Naive thymus-derived CD8-positive, alpha-beta T cell (primary cell): ENCODE results near the gene ANKRD40CL. TPM values are rescaled to one million over a fixed set of nuclear protein-coding genes. Genes with fewer than 3 reads are reported as not detected.
A peak's percentile ranks its signal among the peaks of the same experiment; 100 is the strongest.
"Not testable (repeated sequence)": the region's sequence is repeated elsewhere in the genome, so short reads cannot be mapped to it uniquely, and the experiment has no call there.

Experiments used
- ATAC-seq, 2 donors: fragments of 150-1000 bp; cut with Tn5 transposase in 1 of 2; sonication (Bioruptor Pico), chemical (Tn5 transposase) in 1 of 2; 1 replicate in 1 of 2; 2 replicates in 1 of 2; pipeline ENCODE4 v1.10.0; 2021; ENCODE audit warnings: mild to moderate bottlenecking in 2 of 2, moderate library complexity in 2 of 2
- POLR2A ChIA-PET: fragments of 350-600 bp; sonication (Branson Sonifier 250); formaldehyde crosslinking; loops from one replicate; lab custom pipeline; 2021; ENCODE audit warnings: antibody characterized with exemption; lab: Charles Lee
- DNase-seq, 10 donors: peaks; one replicate each; pipeline versions ENCODE4 v3.0.0 to v3.0.0-alpha.2; 2020 to 2022
- H3K27ac Mint-ChIP-seq, 10 donors: one replicate each; pipeline ENCODE4 v1.8.0; 2020 to 2022; ENCODE audit warnings: mild to moderate bottlenecking in 10 of 10, mixed read lengths in 10 of 10, moderate library complexity in 4 of 10, inconsistent platforms in 1 of 10
- H3K27me3 Mint-ChIP-seq, 5 donors: one replicate each; pipeline ENCODE4 v1.8.0; 2021 to 2022; ENCODE audit warnings: mixed read lengths in 5 of 5
- H3K36me3 Mint-ChIP-seq, 3 donors: one replicate each; pipeline ENCODE4 v1.8.0; 2020 to 2022; ENCODE audit warnings: mixed read lengths in 3 of 3, mild to moderate bottlenecking in 2 of 3, inconsistent platforms in 1 of 3
- H3K4me1 Mint-ChIP-seq, 4 donors: one replicate each; pipeline ENCODE4 v1.8.0; 2021 to 2022; ENCODE audit warnings: mixed read lengths in 4 of 4
- H3K4me3 Mint-ChIP-seq, 10 donors: one replicate each; pipeline ENCODE4 v1.8.0; 2020 to 2022; ENCODE audit warnings: mild to moderate bottlenecking in 10 of 10, mixed read lengths in 10 of 10, moderate library complexity in 6 of 10, inconsistent platforms in 1 of 10
- H3K9me3 Mint-ChIP-seq, 9 donors: one replicate each; pipeline ENCODE4 v1.8.0; 2020 to 2022; ENCODE audit warnings: mixed read lengths in 9 of 9, mild to moderate bottlenecking in 3 of 9, inconsistent platforms in 1 of 9, moderate library complexity in 1 of 9
- polyA plus RNA-seq, 3 donors: library from polyadenylated mRNA; unstranded; fragments of 300-500 nt; fragmentation: Illumina TruSeq; gene quantifications; one replicate each; pipeline ENCODE4 v1.2.3, GENCODE V29; 2021
- total RNA-seq, 8 experiments: library from RNA in 2 of 8; stranded (reverse) in 2 of 8; gene quantifications; one replicate each; pipeline ENCODE4 v1.2.3 and lab custom pipeline; 2021 to 2026

Gene ANKRD40CL
- total and polyA plus RNA-seq, 5 experiments from 2014 or later = not detected

DNA sequence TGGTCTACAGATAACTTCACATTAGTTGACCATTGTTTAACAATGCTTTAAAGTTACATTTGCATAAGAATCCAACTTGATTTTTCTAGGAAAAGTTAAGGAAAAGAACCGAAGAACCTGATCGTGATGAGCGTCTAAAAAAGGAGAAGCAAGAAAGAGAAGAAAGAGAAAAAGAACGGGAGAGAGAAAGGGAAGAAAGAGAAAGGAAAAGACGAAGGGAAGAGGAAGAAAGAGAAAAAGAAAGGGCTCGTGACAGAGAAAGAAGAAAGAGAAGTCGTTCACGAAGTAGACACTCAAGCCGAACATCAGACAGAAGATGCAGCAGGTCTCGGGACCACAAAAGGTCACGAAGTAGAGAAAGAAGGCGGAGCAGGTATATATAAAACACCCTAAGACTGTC is 21.7 kb downstream of the ANKRD40CL start:
- DNase-seq (no peak), ATAC-seq (no peak)
- Mint-ChIP-seq H3K4me1 (peaks cover 0 to 10% (median 6%) of the 10 kb centered on the region in 4 donors), H3K4me3 (no peak overlapping the region), H3K9me3 (no peaks in the 10 kb centered on the region), H3K36me3 (peaks cover 4 to 98% (median 20%) of the 10 kb centered on the region in 3 donors), H3K27me3 (no peaks in the 10 kb centered on the region), H3K27ac (peak overlapping the region in 3 of 10 donors; percentile 5 to 24 (median 17))
- POLR2A ChIA-PET = interaction anchor here (0.5 kb wide), 1 partner anchor 32 kb away, joined by 3 read pairs; no protein-coding TSS in a partner anchor

DNA sequence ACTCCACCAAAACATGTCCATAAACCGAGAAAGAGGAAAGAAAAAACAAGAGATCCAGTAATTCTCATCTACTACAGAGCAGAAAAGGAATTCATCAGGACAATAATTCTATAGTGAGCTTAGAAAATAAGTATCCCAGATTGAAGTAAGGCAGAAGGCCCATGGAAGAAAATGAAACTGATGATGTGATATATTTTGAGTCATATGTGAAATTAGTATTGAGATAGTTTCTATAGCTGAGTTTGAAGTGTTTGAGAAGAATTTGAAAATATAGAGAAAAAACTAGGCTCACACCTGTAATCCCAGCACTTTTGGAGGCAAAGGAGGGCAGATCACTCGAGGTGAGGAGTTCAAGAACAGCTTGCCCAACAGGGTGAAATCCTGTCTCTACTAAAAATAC is 28.2 kb downstream of the ANKRD40CL start:
- Mint-ChIP-seq H3K4me1 (peaks cover 15 to 43% (median 37%) of the 10 kb centered on the region in 4 donors), H3K9me3 (no peaks in the 10 kb centered on the region), H3K4me3 (no peak overlapping the region), H3K27ac (peak overlapping the region in 5 of 10 donors; percentile 21 to 82 (median 52)), H3K27me3 (no peaks in the 10 kb centered on the region), H3K36me3 (peaks cover 6 to 83% (median 11%) of the 10 kb centered on the region in 3 donors)
- ATAC-seq (no peak), DNase-seq (no peak)
- POLR2A ChIA-PET = no interaction called here

- Mint-ChIP-seq H3K9me3 (no peaks in the 10 kb centered on the region), H3K36me3 (peaks cover 6 to 77% (median 8%) of the 10 kb centered on the region in 3 donors), H3K27ac (peak overlapping the region in 7 of 10 donors; percentile 14 to 56 (median 41)), H3K27me3 (no peaks in the 10 kb centered on the region), H3K4me3 (no peak overlapping the region), H3K4me1 (peaks cover 16 to 49% (median 45%) of the 10 kb centered on the region in 4 donors)
- POLR2A ChIA-PET = no interaction called here
- ATAC-seq = no peak
- DNase-seq = no peak
These were observed 30.1 kb downstream of the ANKRD40CL start for GRCh38 chr17:50737118-50737698.

- peaks cover 4 to 62% (median 6%) of the 10 kb centered on the region in 3 donors for H3K36me3 Mint-ChIP-seq
- peak overlapping the region in 6 of 10 donors; percentile 5 to 55 (median 18) for H3K4me3 Mint-ChIP-seq
- peak overlapping the region in 5 of 10 donors; percentile 27 to 90 (median 46) for H3K27ac Mint-ChIP-seq
- POLR2A ChIA-PET = no interaction called here
- H3K27me3 Mint-ChIP-seq = no peaks in the 10 kb centered on the region
- H3K9me3 Mint-ChIP-seq = no peaks in the 10 kb centered on the region
- no peak for DNase-seq
- H3K4me1 Mint-ChIP-seq = peaks cover 18 to 63% (median 61%) of the 10 kb centered on the region in 4 donors
- ATAC-seq = no peak
These were observed 32.0 kb downstream of the ANKRD40CL start for GRCh38 chr17:50735287-50735686.

DNA sequence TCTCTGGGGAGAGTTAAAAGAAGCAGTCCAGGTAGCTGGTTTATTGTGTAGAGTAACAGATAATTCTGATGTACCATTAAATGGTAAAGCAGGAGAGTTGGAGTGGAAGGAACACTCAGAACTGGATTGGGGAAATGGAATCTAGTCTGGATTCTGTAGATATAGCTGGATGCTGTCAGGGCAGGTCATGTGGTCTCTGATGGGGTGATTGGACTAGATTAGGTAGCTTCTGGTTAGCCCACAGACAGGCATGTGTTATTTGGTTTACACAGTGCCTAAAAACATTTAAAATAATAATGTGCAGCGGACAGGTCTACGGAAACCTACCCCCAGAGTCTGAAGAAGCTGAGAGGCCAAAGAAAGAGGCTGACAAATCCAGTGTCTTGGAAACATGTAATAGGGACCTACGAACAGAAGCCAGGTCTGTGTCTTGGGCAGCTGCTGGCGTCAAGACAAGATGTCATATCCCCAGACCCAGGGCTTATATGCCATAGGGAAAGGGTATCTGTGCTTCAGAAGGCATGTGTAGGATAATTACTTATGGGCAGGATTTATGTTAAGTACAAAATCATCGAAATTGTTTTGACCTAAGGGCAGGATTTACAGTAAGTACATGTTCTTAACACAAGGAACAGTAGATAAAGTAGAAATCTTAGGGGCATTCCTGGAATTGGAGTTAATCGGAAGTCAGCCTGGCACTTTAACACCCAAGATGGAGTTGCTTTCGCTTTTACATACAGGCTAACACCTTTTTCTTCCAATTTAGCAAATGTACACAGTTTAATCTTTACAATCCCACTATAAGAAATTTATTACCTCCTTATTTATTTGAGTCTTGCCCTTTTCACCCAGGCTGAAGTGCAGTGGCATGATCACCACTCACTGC is 35.5 kb downstream of the ANKRD40CL start:
- POLR2A ChIA-PET = interaction anchor here (0.7 to 2.6 kb wide), 2 partner anchors 12 to 412 kb away, joined by 3 to 8 read pairs; partner anchors contain the start of gene LUC7L3
- Mint-ChIP-seq H3K27ac (peak overlapping the region; percentile 3 to 77 (median 46)), H3K36me3 (peaks cover 0 to 40% (median 0%) of the 10 kb centered on the region in 3 donors), H3K9me3 (no peaks in the 10 kb centered on the region), H3K4me1 (peaks cover 22 to 79% (median 66%) of the 10 kb centered on the region in 4 donors), H3K27me3 (no peaks in the 10 kb centered on the region), H3K4me3 (peak overlapping the region in 8 of 10 donors; percentile 0 to 30 (median 12))
- peak in 1 of 2 donors; percentile 20 for ATAC-seq
- no peak for DNase-seq

DNA sequence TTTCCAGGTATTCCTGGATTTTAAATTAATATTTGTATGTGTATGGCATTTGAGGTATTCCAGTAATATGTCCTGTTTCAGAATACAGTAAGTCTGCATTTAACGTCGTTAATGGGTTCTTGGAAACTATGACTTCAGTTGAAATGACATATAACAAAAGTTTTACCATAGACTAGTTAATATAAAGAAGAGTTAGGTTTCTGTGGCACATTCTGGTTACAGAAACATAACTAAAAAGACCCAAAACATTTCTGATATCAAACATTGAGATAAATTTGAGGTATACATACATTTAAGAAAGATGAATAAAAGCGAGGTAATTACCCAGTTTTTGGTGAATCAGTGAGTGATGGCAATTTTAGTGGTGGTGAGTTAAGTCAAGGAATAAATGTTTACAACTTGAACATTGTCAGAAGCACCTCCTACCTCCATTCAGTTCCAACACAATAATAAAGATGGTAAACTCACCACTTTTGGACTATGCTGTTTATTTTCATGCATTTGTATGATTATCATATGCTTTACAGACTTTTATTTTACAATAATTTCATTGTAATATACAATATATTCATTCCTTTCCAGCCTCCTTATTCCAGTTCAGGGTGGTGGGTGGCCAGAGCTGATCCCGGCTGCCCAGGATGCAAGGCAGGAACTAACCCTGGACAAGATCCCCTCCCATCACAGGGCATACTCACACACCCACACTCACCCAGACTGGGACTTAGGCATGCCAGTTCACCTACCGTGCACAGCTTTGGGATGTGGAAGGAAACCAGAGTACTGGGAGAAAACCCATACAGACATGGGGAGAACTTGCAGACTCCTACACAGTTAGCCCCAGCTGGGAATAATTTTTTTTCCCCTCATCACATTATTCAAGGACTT is 38.2 kb downstream of the ANKRD40CL start:
- Mint-ChIP-seq H3K4me1 (peaks cover 23 to 80% (median 61%) of the 10 kb centered on the region in 4 donors), H3K27ac (peak overlapping the region in 3 of 10 donors; percentile 1 to 66 (median 29)), H3K27me3 (no peaks in the 10 kb centered on the region), H3K4me3 (peak overlapping the region in 7 of 10 donors; percentile 16 to 65 (median 31)), H3K9me3 (no peaks in the 10 kb centered on the region), H3K36me3 (peaks cover 0 to 31% (median 0%) of the 10 kb centered on the region in 3 donors)
- POLR2A ChIA-PET = interaction anchor here (1.1 to 2.6 kb wide), 4 partner anchors 10 to 22 kb away, joined by 3 to 8 read pairs (median 4); partner anchors contain the start of genes ANKRD40 and LUC7L3
- DNase-seq (no peak), ATAC-seq (no peak)

GRCh38 chr17:50728112-50728429 is 39.2 kb downstream of the ANKRD40CL start:
- peak overlapping the region in 1 of 10 donors; percentile 66 for H3K27ac Mint-ChIP-seq
- DNase-seq = no peak
- no peak for ATAC-seq
- no peaks in the 10 kb centered on the region for H3K27me3 Mint-ChIP-seq
- no peaks in the 10 kb centered on the region for H3K9me3 Mint-ChIP-seq
- peaks cover 0 to 29% (median 0%) of the 10 kb centered on the region in 3 donors for H3K36me3 Mint-ChIP-seq
- H3K4me1 Mint-ChIP-seq = peaks cover 23 to 88% (median 65%) of the 10 kb centered on the region in 4 donors
- POLR2A ChIA-PET = interaction anchor here (1.1 kb wide), 1 partner anchor 9 kb away, joined by 5 read pairs; the partner anchor contains the start of gene LUC7L3
- peak overlapping the region in 3 of 10 donors; percentile 5 to 64 (median 38) for H3K4me3 Mint-ChIP-seq

DNA sequence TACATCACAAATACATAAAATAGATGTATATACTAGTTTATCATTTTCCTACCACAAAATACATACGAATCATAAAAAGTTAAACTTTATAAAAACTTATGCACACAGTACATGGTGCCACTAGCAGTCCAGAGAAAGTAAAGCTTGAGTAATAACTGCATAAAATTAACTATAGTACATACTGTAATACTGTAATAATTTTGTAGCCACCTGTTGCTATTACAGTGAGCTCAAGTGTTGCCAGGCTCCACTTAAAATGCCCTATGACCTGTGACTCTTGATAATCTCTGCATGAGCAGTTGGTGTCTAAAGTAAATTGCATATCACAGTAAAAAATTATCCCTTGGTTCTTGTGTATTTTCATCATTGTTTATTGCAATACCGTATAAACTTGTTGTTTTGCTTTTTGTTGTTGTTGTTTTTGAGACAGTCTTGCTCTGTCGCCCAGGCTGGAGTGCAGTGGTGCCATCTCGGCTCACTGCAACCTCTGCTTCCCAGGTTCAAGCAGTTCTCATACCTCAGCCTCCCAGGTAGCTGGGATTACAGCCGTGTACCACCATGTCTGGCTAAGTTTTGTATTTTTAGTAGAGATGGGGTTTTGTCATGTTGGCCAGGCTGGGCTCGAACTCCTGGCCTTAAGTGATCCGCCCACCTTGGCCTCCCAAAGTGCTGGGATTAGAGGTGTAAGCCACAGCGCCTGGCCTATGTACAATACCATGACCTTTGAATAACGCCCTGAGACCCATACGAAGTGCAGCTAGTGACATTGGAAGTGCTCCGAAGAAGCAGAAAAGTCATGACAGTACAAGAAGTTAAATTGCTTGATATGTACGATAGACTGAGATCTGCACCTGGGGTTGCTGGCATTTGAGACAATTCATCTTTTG is 41.3 kb downstream of the ANKRD40CL start:
- H3K27ac Mint-ChIP-seq = peak overlapping the region in 1 of 10 donors; percentile 44
- peaks cover 0 to 25% (median 0%) of the 10 kb centered on the region in 3 donors for H3K36me3 Mint-ChIP-seq
- no peak for DNase-seq
- POLR2A ChIA-PET = no interaction called here
- H3K4me3 Mint-ChIP-seq = peak overlapping the region in 8 of 10 donors; percentile 14 to 62 (median 39)
- no peak for ATAC-seq
- peaks cover 26 to 90% (median 63%) of the 10 kb centered on the region in 4 donors for H3K4me1 Mint-ChIP-seq
- H3K27me3 Mint-ChIP-seq = no peaks in the 10 kb centered on the region
- no peaks in the 10 kb centered on the region for H3K9me3 Mint-ChIP-seq

GRCh38 chr17:50724622-50725021 is 42.7 kb downstream of the ANKRD40CL start:
- ATAC-seq, H3K9me3 Mint-ChIP-seq, H3K27me3 Mint-ChIP-seq, DNase-seq: not testable (repeated sequence)
- peak overlapping the region in 4 of 10 donors; percentile 4 to 39 (median 24) for H3K4me3 Mint-ChIP-seq
- H3K27ac Mint-ChIP-seq = peak overlapping the region in 3 of 10 donors; percentile 15 to 53 (median 45)
- H3K36me3 Mint-ChIP-seq = peaks cover 0 to 25% (median 0%) of the 10 kb centered on the region in 3 donors
- peaks cover 29 to 86% (median 66%) of the 10 kb centered on the region in 4 donors for H3K4me1 Mint-ChIP-seq
- POLR2A ChIA-PET = interaction anchor here (0.6 kb wide), 1 partner anchor 14 kb away, joined by 3 read pairs; no protein-coding TSS in a partner anchor

GRCh38 chr17:50722746-50723145 is 44.6 kb downstream of the ANKRD40CL start:
- H3K9me3 Mint-ChIP-seq = no peaks in the 10 kb centered on the region
- POLR2A ChIA-PET = no interaction called here
- no peak for DNase-seq
- no peak for ATAC-seq
- H3K4me3 Mint-ChIP-seq = peak overlapping the region; percentile 40 to 99 (median 82)
- H3K27me3 Mint-ChIP-seq = no peaks in the 10 kb centered on the region
- peak overlapping the region in 6 of 10 donors; percentile 11 to 74 (median 32) for H3K27ac Mint-ChIP-seq
- H3K36me3 Mint-ChIP-seq = peaks cover 0 to 21% (median 0%) of the 10 kb centered on the region in 3 donors
- peaks cover 26 to 71% (median 57%) of the 10 kb centered on the region in 4 donors for H3K4me1 Mint-ChIP-seq
